ENCODE data around the gene LRRC43. TPM values are rescaled to one million over a fixed set of nuclear protein-coding genes. Genes with fewer than 3 reads are reported as not detected.

The LRRC43 gene
- total RNA-seq, 2 donors from 2014 or later: 0.71 to 1.8 TPM

- H3K4me3 ChIP-seq: no peak overlapping the region
- no peaks in the 10 kb centered on the region for H3K4me1 ChIP-seq
- TF ChIP-seq CTCF (IDR thresholded peaks at IDR 0.05): no peak
- H3K27me3 ChIP-seq: no peaks in the 10 kb centered on the region
- DNase-seq (ENCODE audit: low spot score): no peak
- H3K36me3 ChIP-seq: peaks cover 3% of the 10 kb centered on the region
- H3K9me3 ChIP-seq: no peaks in the 10 kb centered on the region
- H3K27ac ChIP-seq: no peak overlapping the region
Observed at GRCh38 chr12:122148657-122149056, 34.3 kb upstream of the LRRC43 start.

- Histone ChIP-seq H3K4me1 (no peaks in the 10 kb centered on the region), H3K27me3 (no peaks in the 10 kb centered on the region), H3K4me3 (no peak overlapping the region), H3K9me3 (no peaks in the 10 kb centered on the region), H3K36me3 (no peaks in the 10 kb centered on the region), H3K27ac (no peak overlapping the region)
- no peak for DNase-seq (ENCODE audit: low spot score)
- no peak for TF ChIP-seq CTCF (IDR thresholded peaks at IDR 0.05)
Observed at GRCh38 chr12:122150127-122150681, 32.7 kb upstream of the LRRC43 start.

- TF ChIP-seq CTCF (IDR thresholded peaks at IDR 0.05): no peak
- Histone ChIP-seq H3K36me3 (no peaks in the 10 kb centered on the region), H3K27me3 (no peaks in the 10 kb centered on the region), H3K9me3 (no peaks in the 10 kb centered on the region), H3K4me3 (no peak overlapping the region), H3K4me1 (no peaks in the 10 kb centered on the region), H3K27ac (no peak overlapping the region)
- DNase-seq (ENCODE audit: low spot score): no peak
Observed at GRCh38 chr12:122152754-122153153, 30.2 kb upstream of the LRRC43 start.

- Histone ChIP-seq H3K36me3 (no peaks in the 10 kb centered on the region), H3K9me3 (no peaks in the 10 kb centered on the region), H3K27ac (no peak overlapping the region), H3K4me1 (no peaks in the 10 kb centered on the region), H3K27me3 (no peaks in the 10 kb centered on the region), H3K4me3 (no peak overlapping the region)
- no peak for TF ChIP-seq CTCF (IDR thresholded peaks at IDR 0.05)
- DNase-seq (ENCODE audit: low spot score): no peak
Observed at GRCh38 chr12:122155705-122156104, 27.2 kb upstream of the LRRC43 start.

- no peak for DNase-seq (ENCODE audit: low spot score)
- H3K9me3 ChIP-seq: no peaks in the 10 kb centered on the region
- H3K27ac ChIP-seq: no peak overlapping the region
- TF ChIP-seq CTCF (IDR thresholded peaks at IDR 0.05): no peak
- H3K4me1 ChIP-seq: no peaks in the 10 kb centered on the region
- H3K27me3 ChIP-seq: no peaks in the 10 kb centered on the region
- no peaks in the 10 kb centered on the region for H3K36me3 ChIP-seq
- H3K4me3 ChIP-seq: no peak overlapping the region
Observed at GRCh38 chr12:122158700-122159285, 24.1 kb upstream of the LRRC43 start.

GRCh38 chr12:122159882-122160281 is 23.0 kb upstream of the LRRC43 start:
- TF ChIP-seq CTCF (IDR thresholded peaks at IDR 0.05): no peak
- no peak for DNase-seq (ENCODE audit: low spot score)

More at GRCh38 chr12:122159882-122160281, 23.0 kb upstream of the LRRC43 start:
- Histone ChIP-seq H3K27ac (no peak overlapping the region), H3K9me3 (no peaks in the 10 kb centered on the region), H3K36me3 (no peaks in the 10 kb centered on the region), H3K4me1 (no peaks in the 10 kb centered on the region), H3K4me3 (no peak overlapping the region), H3K27me3 (no peaks in the 10 kb centered on the region)
